Liver (tissue), 9 donors: ENCODE measurements around the gene GREB1. TPM values are rescaled to one million over a fixed set of nuclear protein-coding genes. Genes with fewer than 3 reads are reported as not detected.

Source experiments
- DNase-seq: peaks from one replicate; pipeline ENCODE4 v3.0.0-alpha.2; 2017; ENCODE audit warnings: low spot score
- H3K27ac ChIP-seq, 2 donors: one replicate each; pipeline ENCODE4 v1.7.0; 2013; ENCODE audit warnings: inconsistent platforms in 2 of 2, low read length in 2 of 2, control low read depth in 1 of 2, low read depth in 1 of 2, mild to moderate bottlenecking in 1 of 2
- H3K27me3 ChIP-seq, 4 donors: one replicate each; pipeline versions ENCODE4 v1.6.1 to v1.7.0; 2013; ENCODE audit warnings: low read length in 3 of 4, inconsistent platforms in 1 of 4, mild to moderate bottlenecking in 1 of 4, moderate library complexity in 1 of 4; ENCODE audit not compliant: control insufficient read depth in 4 of 4, insufficient read depth in 4 of 4
- H3K36me3 ChIP-seq, 4 donors: one replicate each; pipeline versions ENCODE4 v1.6.1 to v1.7.0; 2013; ENCODE audit warnings: low read length in 3 of 4, mild to moderate bottlenecking in 3 of 4, low read depth in 1 of 4, moderate library complexity in 1 of 4; ENCODE audit not compliant: control insufficient read depth in 4 of 4, insufficient read depth in 3 of 4
- H3K4me1 ChIP-seq, 4 donors: one replicate each; pipeline versions ENCODE4 v1.6.1 to v1.7.0; 2013; ENCODE audit warnings: low read length in 3 of 4, mild to moderate bottlenecking in 3 of 4, moderate library complexity in 1 of 4; ENCODE audit not compliant: control insufficient read depth in 4 of 4, insufficient read depth in 4 of 4
- H3K4me3 ChIP-seq, 3 donors: one replicate each; pipeline versions ENCODE4 v1.6.1 to v1.7.0; 2013; ENCODE audit warnings: low read length in 3 of 3, control low read depth in 1 of 3, low read depth in 1 of 3, mild to moderate bottlenecking in 1 of 3
- H3K9ac ChIP-seq, 2 donors: one replicate each; pipeline ENCODE4 v1.7.0; 2013; ENCODE audit warnings: low read length in 2 of 2, mild to moderate bottlenecking in 2 of 2, moderate library complexity in 2 of 2, control low read depth in 1 of 2, low read depth in 1 of 2
- H3K9me3 ChIP-seq, 4 donors: one replicate each; pipeline versions ENCODE4 v1.6.1 to v1.7.0; 2013; ENCODE audit warnings: low read length in 3 of 4; ENCODE audit not compliant: control insufficient read depth in 4 of 4
- ATF3 ChIP-seq: IDR thresholded peaks from 2 replicates; pipeline ENCODE4 v1.6.1; 2016; ENCODE audit warnings: antibody characterized with exemption
- CTCF ChIP-seq: fragments of 150-350 bp; IDR thresholded peaks from 2 replicates; pipeline ENCODE4 v1.5.1; 2017; ENCODE audit warnings: improper control_type of control experiment, low read depth, low read length; ENCODE audit not compliant: missing input control
- EGR1 ChIP-seq, 2 donors: IDR thresholded peaks; 2 replicates each; pipeline ENCODE4 v1.6.1; 2016 to 2018; ENCODE audit warnings: antibody characterized with exemption in 2 of 2, low read depth in 2 of 2
- FOXA1 ChIP-seq: IDR thresholded peaks from 2 replicates; pipeline ENCODE4 v1.6.1; 2016; ENCODE audit warnings: antibody characterized with exemption
- FOXA2 ChIP-seq: IDR thresholded peaks from 2 replicates; pipeline ENCODE4 v1.6.1; 2016; ENCODE audit warnings: antibody characterized with exemption
- GABPA ChIP-seq, 2 donors: IDR thresholded peaks in 1 of 2; conservative IDR thresholded peaks in 1 of 2; 2 replicates each; pipeline ENCODE4 v1.6.1; 2016; ENCODE audit warnings: antibody characterized with exemption in 2 of 2, mild to moderate bottlenecking in 1 of 2, moderate library complexity in 1 of 2
- HNF4A ChIP-seq, 2 donors: conservative IDR thresholded peaks; 2 replicates each; pipeline ENCODE4 v1.6.1; 2016; ENCODE audit warnings: antibody characterized with exemption in 2 of 2, mild to moderate bottlenecking in 2 of 2
- HNF4G ChIP-seq: IDR thresholded peaks from 2 replicates; pipeline ENCODE4 v1.6.1; 2016; ENCODE audit warnings: antibody characterized with exemption
- JUND ChIP-seq, 2 donors: IDR thresholded peaks; 2 replicates each; pipeline ENCODE4 v1.6.1; 2016; ENCODE audit warnings: antibody characterized with exemption in 2 of 2
- MAX ChIP-seq: IDR thresholded peaks from 2 replicates; pipeline ENCODE4 v1.6.1; 2016; ENCODE audit warnings: antibody characterized with exemption
- NR2F2 ChIP-seq: IDR thresholded peaks from 2 replicates; pipeline ENCODE4 v1.6.1; 2016; ENCODE audit warnings: antibody characterized with exemption
- RAD21 ChIP-seq, 2 donors: IDR thresholded peaks; 2 replicates each; pipeline ENCODE4 v1.6.1; 2016; ENCODE audit warnings: antibody characterized with exemption in 2 of 2, mild to moderate bottlenecking in 2 of 2
- REST ChIP-seq: IDR thresholded peaks from 2 replicates; pipeline ENCODE4 v1.6.1; 2016; ENCODE audit warnings: antibody characterized with exemption, mild to moderate bottlenecking
- RXRA ChIP-seq, 2 donors: IDR thresholded peaks; 2 replicates each; pipeline ENCODE4 v1.6.1; 2017 to 2018; ENCODE audit warnings: antibody characterized with exemption in 2 of 2, mild to moderate bottlenecking in 1 of 2
- SP1 ChIP-seq: IDR thresholded peaks from 2 replicates; pipeline ENCODE4 v1.6.1; 2018; ENCODE audit warnings: antibody characterized with exemption, mild to moderate bottlenecking
- TAF1 ChIP-seq: conservative IDR thresholded peaks from 2 replicates; pipeline ENCODE4 v1.6.1; 2016; ENCODE audit warnings: antibody characterized with exemption, mild to moderate bottlenecking
- YY1 ChIP-seq: IDR thresholded peaks from 2 replicates; pipeline ENCODE4 v1.6.1; 2016; ENCODE audit warnings: antibody characterized with exemption, mild to moderate bottlenecking
- ZBTB33 ChIP-seq: IDR thresholded peaks from 2 replicates; pipeline ENCODE4 v1.6.1; 2016; ENCODE audit warnings: antibody characterized with exemption
- WGBS: extraction: QIAGEN DNeasy Blood & Tissue Kit; methylation state at CpG from one replicate; pipeline ENCODE4 v1.1.7; 2013; 5-methylcytosine and 5-hydroxymethylcytosine counted together
- polyA plus RNA-seq, 2 donors: library from polyadenylated mRNA; stranded (reverse) in 1 of 2; unstranded in 1 of 2; fragments of 200-250 nt in 1 of 2; fragments of >200 nt in 1 of 2; fragmentation: Nextera tagmentation in 1 of 2; extraction: Ambion mirVana in 1 of 2; gene quantifications; one replicate each; pipeline versions ENCODE4 v1.2.1 to v1.2.3, GENCODE V29; 2013 to 2015
- total RNA-seq, 2 donors: library from RNA; depleted of rRNA; stranded (reverse); fragments of >200 nt; gene quantifications; one replicate each; pipeline ENCODE4 v1.2.3, GENCODE V29; 2014
- donor health status: healthy.
- donor health status: healthy.
- donor health status: healthy.
- donor health status: healthy.
- donor health status: healthy.

Gene GREB1
- total and polyA plus RNA-seq, 4 donors, result 1.0 to 6.3 (median 3.6) TPM

- H3K9me3 ChIP-seq, result no peaks in the 10 kb centered on the region
- no peak overlapping the region for H3K4me3 ChIP-seq
- no peaks in the 10 kb centered on the region for H3K4me1 ChIP-seq
- DNase-seq, result no peak
- TF ChIP-seq ZBTB33 (no peak), REST (no peak), HNF4G (no peak), JUND (IDR thresholded peaks at IDR 0.05) (no peak), TAF1 (no peak), YY1 (no peak), FOXA2 (no peak), NR2F2 (no peak), RXRA (IDR thresholded peaks at IDR 0.05) (no peak), ATF3 (no peak), GABPA (IDR thresholded peaks at IDR 0.05 in 1 of 2, conservative IDR thresholded peaks at IDR 0.05 in 1 of 2) (no peak), CTCF (no peak), EGR1 (IDR thresholded peaks at IDR 0.05; ENCODE audit: low read depth in 2 of 2) (no peak), MAX (no peak), RAD21 (IDR thresholded peaks at IDR 0.05) (no peak), SP1 (no peak), FOXA1 (no peak), HNF4A (conservative IDR thresholded peaks at IDR 0.05) (no peak)
- 97% methylated on average over 15 of the region's 15 CpGs for WGBS
- no peak overlapping the region for H3K9ac ChIP-seq
- no peak overlapping the region for H3K27ac ChIP-seq
- no peaks in the 10 kb centered on the region for H3K27me3 ChIP-seq
- peaks cover 0 to 15% (median 4%) of the 10 kb centered on the region in 4 donors for H3K36me3 ChIP-seq
Observed at GRCh38 chr2:11635141-11635540, 101.3 kb downstream of the GREB1 start.
